K562 (cell line): ENCODE data around the gene RPL39L. TPM values are rescaled to one million over a fixed set of nuclear protein-coding genes. Genes with fewer than 3 reads are reported as not detected.

Experiments used
- FOXK2 ChIP-seq, 2 experiments: fragments of 450-650 bp; IDR thresholded peaks in 1 of 2; conservative IDR thresholded peaks in 1 of 2; 2 replicates each; pipeline ENCODE4 v1.6.1; 2016; ENCODE audit warnings: low read depth in 2 of 2, mild to moderate bottlenecking in 1 of 2
- FOXP4 ChIP-seq: sonication (generic); formaldehyde crosslinking; IDR thresholded peaks from 2 replicates; pipeline ENCODE4 v1.8.0; 2022; ENCODE audit warnings: mild to moderate bottlenecking, missing genetic modification reagents, borderline replicate concordance
- MITF ChIP-seq: IDR thresholded peaks from 2 replicates; pipeline ENCODE4 v1.6.1; 2014; ENCODE audit warnings: antibody characterized with exemption
- RFX5 ChIP-seq: IDR thresholded peaks from 2 replicates; pipeline ENCODE4 v1.6.1; 2011; ENCODE audit warnings: low read depth, mild to moderate bottlenecking, improper control_type of control experiment, low read length
- STAT6 ChIP-seq: sonication (generic); formaldehyde crosslinking; IDR thresholded peaks from 2 replicates; pipeline ENCODE4 v1.8.1; 2023; ENCODE audit warnings: mild to moderate bottlenecking, missing genetic modification reagents
- TAF1 ChIP-seq: IDR thresholded peaks from 2 replicates; pipeline ENCODE4 v1.6.1; 2011; ENCODE audit warnings: mild to moderate bottlenecking, low read length, moderate library complexity; ENCODE audit not compliant: insufficient read depth, control insufficient read depth, severe bottlenecking; ENCODE audit errors: extremely low read depth
- VEZF1 ChIP-seq: fragments of 200-800 bp; sonication (Bioruptor generic); IDR thresholded peaks from 2 replicates; pipeline ENCODE4 v1.6.1; 2017; ENCODE audit warnings: missing genetic modification characterization, missing compliant biosample characterization
- ZBTB26 ChIP-seq: fragments of 450-650 bp; formaldehyde crosslinking; IDR thresholded peaks from 2 replicates; pipeline ENCODE4 v1.4.0; 2022; ENCODE audit warnings: missing genetic modification characterization
- ZC3H8 ChIP-seq: fragments of 450-650 bp; IDR thresholded peaks from 2 replicates; pipeline ENCODE4 v1.6.1; 2017
- ZNF263 ChIP-seq: sonication (generic); formaldehyde crosslinking; IDR thresholded peaks from 2 replicates; pipeline ENCODE4 v1.8.0; 2022; ENCODE audit warnings: mild to moderate bottlenecking, missing genetic modification reagents, borderline replicate concordance
- ZNF639 ChIP-seq, 2 experiments: fragments of 200-800 bp in 1 of 2; sonication (Bioruptor generic) in 1 of 2; sonication (generic) in 1 of 2; formaldehyde crosslinking in 1 of 2; IDR thresholded peaks in 1 of 2; conservative IDR thresholded peaks in 1 of 2; 2 replicates each; pipeline versions ENCODE4 v1.5.0 to v1.6.1; 2016 to 2020; ENCODE audit warnings: missing compliant biosample characterization in 1 of 2, missing genetic modification characterization in 1 of 2, missing genetic modification reagents in 1 of 2
- ZNF76 ChIP-seq: fragments of 250-450 bp; sonication (Bioruptor Pico); IDR thresholded peaks from 2 replicates; pipeline ENCODE4 v1.4.0; 2020; ENCODE audit warnings: mild to moderate bottlenecking, moderate library complexity, borderline replicate concordance
- polyA plus RNA-seq, 8 experiments: library from polyadenylated mRNA; depleted of rRNA in 4 of 8; stranded (reverse) in 5 of 8; unstranded in 3 of 8; fragments of >200 nt; fragmentation: Nextera tagmentation in 2 of 8; fragmentation: Illumina TruSeq in 1 of 8; extraction: Ambion mirVana in 2 of 8; extraction: Trizol in 1 of 8; gene quantifications; 2 replicates each; pipeline versions ENCODE4 v1.2.1 to v1.2.3, GENCODE V29; 2011 to 2014; ENCODE audit warnings: inconsistent platforms in 1 of 8, missing spikeins in 1 of 8
- total RNA-seq, 7 experiments: library from RNA; depleted of rRNA in 6 of 7; stranded (reverse); fragments of >200 nt in 6 of 7; fragmentation: Illumina TruSeq in 2 of 7; extraction: Trizol in 2 of 7; gene quantifications; 2 replicates each; pipeline versions ENCODE4 v1.2.1 to v1.2.3, GENCODE V29; 2011 to 2021; ENCODE audit warnings: low replicate concordance in 1 of 7

Gene RPL39L
- total and polyA plus RNA-seq, 9 of the 15 experiments (the other 6 are each of a cell fraction or from before 2014, with no cell fraction given), result 15.0 to 122 (median 45.5) TPM

GRCh38 chr3:187139126-187139894, at the start of gene RPL39L (continued):
- peak; percentile 70; the same call in 1 of the 2 replicates for TF ChIP-seq STAT6 (CRISPR knock-in tag)
- peak in 1 of 2 experiments; percentile 27; a peak in 1 of 4 replicates for TF ChIP-seq ZNF639 (CRISPR knock-in tag; conservative IDR thresholded peaks at IDR 0.05 in 1 of 2, IDR thresholded peaks at IDR 0.05 in 1 of 2)
- no peak for TF ChIP-seq ZBTB26
- 0 out of 2 replicates have a peak, but pooled peaks have one; percentile 48 for TF ChIP-seq ZNF76
- TF ChIP-seq TAF1, result peak; percentile 73
- TF ChIP-seq ZC3H8, result no peak
- TF ChIP-seq ZNF263 (CRISPR knock-in tag), result no peak; the same call in 1 of the 2 replicates
- no peak for TF ChIP-seq MITF
- peak; percentile 73 for TF ChIP-seq VEZF1 (CRISPR knock-in tag)
- TF ChIP-seq RFX5, result no peak
- TF ChIP-seq FOXP4 (CRISPR knock-in tag), result no peak
- no peak for TF ChIP-seq FOXK2 (conservative IDR thresholded peaks at IDR 0.05 in 1 of 2, IDR thresholded peaks at IDR 0.05 in 1 of 2; ENCODE audit: low read depth in 2 of 2)
